Daoy (cell line): Measurements from ENCODE around the gene PDS5A. TPM values are rescaled to one million over a fixed set of nuclear protein-coding genes. Genes with fewer than 3 reads are reported as not detected.
"Not testable (repeated sequence)": the region's sequence is repeated elsewhere in the genome, so short reads cannot be mapped to it uniquely, and the experiment has no call there.

ENCODE experiments used
- DNase-seq: peaks from one replicate; pipeline ENCODE4 v3.0.0-alpha.2; 2015; ENCODE audit warnings: low read depth
- total RNA-seq: library from RNA; depleted of rRNA; stranded (reverse); fragments of >200 nt; shearing (Covaris generic); gene quantifications from 2 replicates; pipeline ENCODE4 v1.2.3, GENCODE V29; 2014; rRNA removed

Gene PDS5A
- 45.4 and 48.0 TPM in 2 replicates for total RNA-seq

DNA sequence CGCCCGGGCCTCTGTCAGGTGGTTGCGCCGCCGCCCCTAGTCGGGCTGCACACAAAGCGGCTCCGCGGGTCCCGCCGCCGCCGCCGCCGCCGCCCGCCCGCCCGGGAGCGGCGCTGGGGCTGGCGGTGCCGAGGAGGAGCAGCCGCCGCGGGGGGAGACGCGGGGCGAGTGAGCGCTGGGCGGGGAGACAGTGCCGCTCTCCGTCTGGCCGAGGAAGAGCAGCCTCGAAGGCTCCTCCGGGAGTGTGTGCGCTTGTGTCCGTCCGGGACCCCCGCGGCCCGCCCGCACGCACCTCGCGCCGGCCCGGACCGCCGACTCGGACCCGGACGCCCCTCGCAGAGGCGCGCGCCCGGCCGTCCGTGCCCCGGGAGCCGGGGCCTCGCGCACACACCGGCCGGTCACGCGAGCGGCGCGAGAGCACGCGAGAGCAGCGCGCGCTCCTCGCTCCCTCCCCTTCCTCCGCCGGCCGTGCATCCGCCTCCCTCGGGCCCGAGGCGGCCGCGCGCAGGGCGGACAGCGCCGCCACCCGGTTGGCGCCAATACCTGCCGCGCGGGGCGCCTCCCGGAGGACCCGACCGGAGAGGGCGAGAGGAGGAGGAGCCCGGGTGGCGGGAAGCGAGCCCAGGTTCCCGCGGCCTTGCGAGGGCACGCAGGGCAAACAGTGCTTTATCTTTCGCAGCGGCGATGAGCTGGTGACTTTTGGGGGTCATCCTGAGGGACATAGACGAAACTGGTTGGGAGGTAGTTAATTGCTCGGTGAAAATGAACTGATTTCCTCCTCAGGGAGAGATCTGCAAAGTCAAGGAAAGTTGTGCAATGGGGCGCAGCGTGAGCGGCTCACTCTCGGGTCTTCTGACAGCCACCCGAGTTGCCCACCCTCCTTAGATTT lies at the start of gene PDS5A:
Gene PDS5A, minus strand, starts transcription at position 423 of the 889 bp plus-strand sequence. CDS start 1,334 bp downstream, outside the sequence.
- peak; percentile 96 for DNase-seq

GRCh38 chr4:40024049-40024448 lies 46.3 kb upstream of the PDS5A start:
- not testable (repeated sequence) for DNase-seq

GRCh38 chr4:40021116-40021515 lies 43.4 kb upstream of the PDS5A start:
- DNase-seq = not testable (repeated sequence)

DNA sequence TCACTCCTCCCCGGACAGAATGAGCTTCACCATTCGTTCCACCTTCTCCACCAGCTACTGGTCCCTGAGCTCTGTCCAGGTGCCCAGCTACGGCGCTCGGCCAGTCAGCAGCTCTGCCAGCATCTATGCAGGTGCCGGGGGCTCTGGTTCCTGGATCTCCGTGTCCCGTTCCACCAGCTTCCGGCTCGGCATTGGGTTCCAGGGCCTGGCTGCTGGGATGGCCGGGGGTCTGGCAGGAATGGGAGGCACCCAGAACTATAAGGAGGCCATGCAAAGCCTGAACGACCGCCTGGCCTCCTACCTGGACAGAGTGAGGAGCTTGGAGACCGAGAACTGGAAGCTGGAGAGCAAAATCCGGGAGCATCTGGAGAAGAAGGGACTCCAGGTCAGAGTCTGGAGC lies 42.5 kb upstream of the PDS5A start:
- no peak for DNase-seq

GRCh38 chr4:40016007-40016406 lies 38.3 kb upstream of the PDS5A start:
- no peak for DNase-seq

DNA sequence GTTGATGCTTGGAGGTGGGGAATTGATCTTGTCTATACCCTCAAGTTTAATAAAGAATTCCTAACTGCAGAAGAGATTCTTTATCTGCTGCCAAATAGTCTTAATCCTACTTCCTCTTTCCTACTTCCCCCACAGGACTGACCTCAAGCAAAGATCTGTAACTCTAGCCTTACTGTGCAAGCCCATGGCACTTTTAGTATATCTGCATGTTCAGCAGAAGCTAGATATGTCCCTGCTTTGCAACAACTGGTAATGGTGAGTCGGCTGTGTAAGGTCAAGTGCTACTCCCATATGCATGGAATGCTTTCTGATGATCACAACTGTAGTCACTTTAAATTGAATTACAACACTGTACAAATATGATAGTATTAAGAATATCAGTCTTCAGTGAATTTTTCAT lies 26.3 kb upstream of the PDS5A start:
- no peak for DNase-seq

- DNase-seq = no peak
These were observed 23.0 kb upstream of the PDS5A start for GRCh38 chr4:40000711-40001110.

DNA sequence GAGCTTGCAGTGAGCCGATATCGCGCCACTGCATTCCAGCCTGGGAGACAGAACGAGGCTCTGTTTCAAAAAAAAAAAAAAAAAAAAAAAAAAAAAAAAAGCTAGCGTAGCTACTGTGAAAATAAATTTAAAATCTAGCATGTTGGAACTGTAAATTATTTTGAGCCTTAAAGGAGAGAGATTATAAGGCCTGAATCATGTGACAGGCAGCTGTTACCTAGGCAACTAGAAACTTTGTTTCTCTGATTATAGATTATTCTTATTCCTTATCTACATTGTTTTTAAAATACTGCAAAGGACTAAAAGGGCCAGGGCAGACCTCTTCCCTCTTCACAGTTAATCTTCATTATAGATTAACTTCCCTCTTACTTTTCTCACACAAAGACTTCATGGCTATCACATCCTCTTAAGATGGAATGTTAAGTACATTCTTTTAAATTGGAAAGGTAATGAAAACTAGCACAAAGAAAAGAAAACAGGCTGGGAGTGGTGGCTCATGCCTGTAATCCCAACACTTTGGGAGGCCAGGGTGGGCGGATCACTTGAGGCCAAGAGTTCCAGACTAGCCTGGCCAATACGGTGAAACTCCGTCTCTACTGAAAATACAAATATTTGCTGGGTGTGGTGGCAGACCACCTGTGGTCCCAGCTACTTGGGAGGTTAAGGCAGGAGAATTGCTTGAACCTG lies 21.1 kb upstream of the PDS5A start:
- no peak for DNase-seq

GRCh38 chr4:39996811-39997210 lies 19.1 kb upstream of the PDS5A start:
- DNase-seq = no peak

DNA sequence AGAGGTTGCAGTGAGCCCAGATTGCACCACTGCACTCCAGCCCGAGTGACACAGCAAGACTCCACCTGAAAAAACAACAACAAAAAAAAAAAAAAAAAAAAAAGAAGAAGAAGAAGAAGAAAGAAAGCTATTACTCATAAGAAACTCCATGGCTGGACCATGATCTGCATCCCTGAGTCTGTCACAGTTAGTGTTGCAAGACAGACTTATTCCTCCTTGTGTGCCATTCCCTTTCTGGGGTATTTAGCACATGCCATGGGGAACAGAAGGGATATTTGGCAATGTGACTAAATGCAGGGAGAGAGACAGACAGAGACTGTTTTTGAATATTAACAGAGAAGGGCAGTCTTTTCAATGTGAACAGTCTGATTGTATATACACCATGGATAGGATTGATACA lies 16.7 kb upstream of the PDS5A start:
- no peak for DNase-seq

DNA sequence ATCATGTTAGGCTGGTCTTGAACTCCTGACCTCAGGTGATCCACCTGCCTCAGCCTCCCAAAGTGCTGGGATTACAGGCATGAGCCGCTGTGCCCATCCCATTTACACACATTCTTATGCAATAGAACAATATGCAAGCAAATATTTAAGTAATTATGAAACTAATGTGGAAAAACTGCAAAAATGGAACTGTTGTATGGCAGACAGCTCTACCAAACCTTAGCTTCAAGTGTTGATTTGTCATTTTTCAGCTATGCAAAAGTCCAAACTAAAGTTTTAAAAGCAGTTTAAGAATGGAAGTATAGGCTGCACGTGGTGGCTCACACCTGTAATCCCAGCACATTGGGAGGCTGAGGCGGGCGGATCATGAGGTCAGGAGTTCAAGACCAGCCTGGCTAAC lies 11.7 kb upstream of the PDS5A start:
- DNase-seq = not testable (repeated sequence)

DNA sequence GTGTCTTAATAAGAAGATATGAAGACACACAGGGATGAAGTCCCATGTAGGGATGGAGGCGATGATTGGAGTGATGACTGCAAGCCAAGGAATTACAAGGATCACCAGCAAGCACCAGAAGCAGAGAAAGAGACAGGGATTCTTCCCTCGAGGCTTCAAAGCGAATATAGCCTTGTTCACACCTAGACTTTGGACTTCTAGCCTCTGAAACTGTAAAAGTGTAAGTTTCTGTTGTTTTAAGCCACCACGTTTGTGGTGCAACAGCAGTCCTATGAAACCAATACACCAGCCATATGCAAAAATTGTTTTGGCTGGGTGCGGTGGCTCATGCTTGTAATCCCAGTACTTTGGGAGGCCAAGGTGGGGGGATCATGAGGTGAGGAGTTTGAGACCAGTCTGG lies 9.8 kb upstream of the PDS5A start:
- no peak for DNase-seq

GRCh38 chr4:39978904-39979303 lies 1.2 kb upstream of the PDS5A start:
- no peak for DNase-seq

GRCh38 chr4:39978378-39978775 lies 666 bp upstream of the PDS5A start:
- no peak for DNase-seq

GRCh38 chr4:39976945-39977488 lies 694 bp downstream of the PDS5A start:
- no peak for DNase-seq

GRCh38 chr4:39976141-39976944 lies 1.4 kb downstream of the PDS5A start:
- DNase-seq = peak; percentile 76

GRCh38 chr4:39975488-39976089 lies 2.1 kb downstream of the PDS5A start:
- no peak for DNase-seq

DNA sequence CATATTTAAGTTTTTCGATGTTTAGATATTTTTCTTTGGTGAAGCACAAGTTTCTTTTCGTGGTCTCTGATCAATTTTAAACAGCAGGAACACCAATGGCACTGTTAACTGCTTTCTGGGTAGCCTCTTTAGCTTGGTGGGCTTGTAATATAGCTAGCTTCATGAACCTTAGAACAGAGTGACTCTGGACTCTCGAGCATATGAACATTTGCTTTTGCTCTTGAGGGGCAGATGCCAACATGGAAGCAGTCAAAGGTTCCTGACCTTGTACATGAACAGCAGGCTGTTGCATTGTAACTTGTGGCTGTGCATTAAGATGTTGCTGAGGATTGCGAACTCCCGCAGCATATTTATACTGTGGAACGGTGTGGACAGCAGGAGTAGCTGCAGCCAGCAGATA lies 4.7 kb downstream of the PDS5A start:
- DNase-seq = not testable (repeated sequence)

DNA sequence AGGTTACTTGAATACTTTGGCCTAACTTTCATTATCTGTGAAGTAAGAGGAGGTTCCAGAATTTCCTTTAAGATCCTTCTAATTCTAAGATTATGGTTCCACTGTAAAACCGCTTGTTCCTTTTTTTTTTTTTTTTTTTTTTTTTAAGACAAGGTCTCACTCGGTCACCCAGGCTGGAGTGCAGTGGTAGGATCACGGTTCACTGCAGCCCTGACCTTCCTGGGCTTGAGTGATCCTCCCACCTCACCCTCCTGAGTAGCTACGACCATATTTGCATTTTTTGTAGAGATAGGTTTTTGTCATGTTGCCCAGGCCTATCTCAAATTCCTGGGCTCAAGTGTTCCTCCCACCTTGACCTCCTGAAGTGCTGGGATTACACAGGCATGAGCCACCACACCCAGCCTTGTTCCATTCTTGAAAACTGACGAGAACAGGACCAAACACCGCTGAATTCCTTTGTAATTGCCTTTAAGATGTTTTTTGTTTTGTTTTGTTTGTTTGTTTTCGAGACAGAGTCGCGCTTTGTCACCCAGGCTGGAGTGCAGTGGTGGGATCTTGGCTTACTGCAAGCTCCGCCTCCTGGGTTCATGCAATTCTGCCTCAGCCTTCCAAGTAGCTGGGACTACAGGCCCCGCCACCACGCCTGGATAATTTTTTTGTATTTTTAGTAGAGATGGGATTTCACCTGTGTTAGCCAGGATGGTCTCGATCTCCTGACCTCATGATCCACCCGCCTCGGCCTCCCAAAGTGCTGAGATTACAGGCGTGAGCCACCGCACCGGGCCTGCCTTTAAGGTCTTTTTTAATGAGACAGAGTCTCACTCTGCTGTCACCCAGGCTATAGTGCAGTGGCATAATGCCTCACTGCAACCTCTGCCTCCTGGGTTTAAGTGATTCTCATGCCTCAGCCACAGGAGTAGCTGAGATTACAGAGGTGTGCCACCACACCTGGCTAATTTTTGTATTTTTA lies 6.8 kb downstream of the PDS5A start:
- DNase-seq = peak; percentile 11

DNA sequence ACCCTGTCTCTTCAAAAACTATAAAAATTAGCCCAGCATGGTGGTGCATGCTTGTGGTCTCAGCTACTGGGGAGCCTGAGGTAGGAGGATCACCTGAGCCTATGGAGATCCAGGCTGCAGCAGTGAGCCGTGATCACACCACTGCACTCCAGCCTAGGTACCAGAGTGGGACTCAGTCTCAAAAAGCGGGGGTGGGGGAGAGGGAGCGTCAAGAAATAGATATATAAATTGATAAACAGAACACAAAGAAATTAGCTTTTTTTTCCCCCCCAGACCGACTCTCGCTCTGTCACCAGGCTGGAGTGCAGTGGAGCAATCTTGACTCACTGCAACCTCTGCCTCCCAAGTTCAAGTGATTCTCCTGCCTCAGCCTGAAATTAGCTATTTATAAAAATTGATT lies 14.1 kb downstream of the PDS5A start:
- DNase-seq = no peak
